HepG2 (cell line): ENCODE data around the gene MIF. TPM values are rescaled to one million over a fixed set of nuclear protein-coding genes. Genes with fewer than 3 reads are reported as not detected.
A peak's percentile ranks its signal among the peaks of the same experiment; 100 is the strongest.

Source experiments
- FOXA1 ChIP-seq, 2 experiments: fragments of 450-650 bp in 1 of 2; sonication (generic) in 1 of 2; formaldehyde crosslinking in 1 of 2; IDR thresholded peaks; 2 replicates each; pipeline versions ENCODE4 v1.4.0 to v1.6.1; 2016 to 2020; ENCODE audit warnings: missing genetic modification reagents in 1 of 2
- KDM3A ChIP-seq: IDR thresholded peaks from 2 replicates; pipeline ENCODE4 v1.6.1; 2018; ENCODE audit warnings: low read depth, missing compliant biosample characterization
- KLF13 ChIP-seq: sonication (generic); formaldehyde crosslinking; IDR thresholded peaks from 2 replicates; pipeline ENCODE4 v1.4.0; 2020; ENCODE audit warnings: mild to moderate bottlenecking, missing genetic modification reagents
- NAIF1 ChIP-seq: sonication (generic); formaldehyde crosslinking; IDR thresholded peaks from 2 replicates; pipeline ENCODE4 v1.5.0; 2020; ENCODE audit warnings: mild to moderate bottlenecking, missing genetic modification reagents, borderline replicate concordance
- POLR2G ChIP-seq: fragments of 200-400 bp; formaldehyde crosslinking; IDR thresholded peaks from 2 replicates; pipeline ENCODE4 v1.6.1; 2018; ENCODE audit warnings: mild to moderate bottlenecking, low read depth, low read length, moderate library complexity
- RCOR2 ChIP-seq: IDR thresholded peaks from 2 replicates; pipeline ENCODE4 v1.6.1; 2016; ENCODE audit warnings: missing biosample characterization, missing genetic modification reagents
- RXRB ChIP-seq: IDR thresholded peaks from 2 replicates; pipeline ENCODE4 v1.6.1; 2016; ENCODE audit warnings: borderline replicate concordance, missing genetic modification reagents, missing compliant biosample characterization
- TBP ChIP-seq: sonication (generic); formaldehyde crosslinking; IDR thresholded peaks from 2 replicates; pipeline ENCODE4 v1.5.0; 2020; ENCODE audit warnings: missing genetic modification reagents
- ZNF329 ChIP-seq: sonication (generic); formaldehyde crosslinking; IDR thresholded peaks from 2 replicates; pipeline ENCODE4 v1.9.0; 2021; ENCODE audit warnings: low read depth, mild to moderate bottlenecking, missing genetic modification reagents
- ZNF660 ChIP-seq: sonication (generic); formaldehyde crosslinking; IDR thresholded peaks from 2 replicates; pipeline ENCODE4 v1.5.1; 2020; ENCODE audit warnings: mild to moderate bottlenecking, low read depth, missing genetic modification reagents, borderline replicate concordance
- ZNF674 ChIP-seq: sonication (generic); formaldehyde crosslinking; IDR thresholded peaks from 2 replicates; pipeline ENCODE4 v1.5.0; 2020; ENCODE audit warnings: low read depth, mild to moderate bottlenecking, missing genetic modification reagents
- ZNF709 ChIP-seq: sonication (generic); formaldehyde crosslinking; IDR thresholded peaks from 2 replicates; pipeline ENCODE4 v1.5.0; 2020; ENCODE audit warnings: mild to moderate bottlenecking, missing genetic modification reagents
- ZNF773 ChIP-seq: sonication (generic); formaldehyde crosslinking; IDR thresholded peaks from 2 replicates; pipeline ENCODE4 v1.4.0; 2020; ENCODE audit warnings: missing genetic modification reagents, borderline replicate concordance
- ZNF841 ChIP-seq: sonication (generic); formaldehyde crosslinking; IDR thresholded peaks from 2 replicates; pipeline ENCODE4 v1.8.1; 2023; ENCODE audit warnings: missing genetic modification reagents, borderline replicate concordance
- polyA plus RNA-seq, 8 experiments: library from polyadenylated mRNA; depleted of rRNA in 3 of 8; stranded (reverse) in 7 of 8; unstranded in 1 of 8; fragments of >200 nt; fragmentation: Illumina TruSeq in 4 of 8; extraction: Trizol in 4 of 8; gene quantifications; 2 replicates each; pipeline versions ENCODE4 v1.2.1 to v1.2.3, GENCODE V29; 2011 to 2016; ENCODE audit warnings: low read depth in 4 of 8, missing spikeins in 1 of 8, mixed read lengths in 1 of 8; ENCODE audit not compliant: insufficient read depth in 1 of 8
- total RNA-seq, 5 experiments: library from RNA; depleted of rRNA; stranded (reverse); fragments of >200 nt; fragmentation: Illumina TruSeq; extraction: Trizol; gene quantifications; 2 replicates each; pipeline ENCODE4 v1.2.3, GENCODE V29; 2016; ENCODE audit warnings: low read depth in 1 of 5
- TF ChIP-seq, protein P1 (sequence below): sonication (generic); formaldehyde crosslinking; IDR thresholded peaks from 2 replicates; pipeline ENCODE4 v1.4.0; 2020; ENCODE audit warnings: mild to moderate bottlenecking, missing genetic modification reagents
- TF ChIP-seq, protein P2 (sequence below): sonication (generic); formaldehyde crosslinking; conservative IDR thresholded peaks from 2 replicates; pipeline ENCODE4 v1.4.0; 2020; ENCODE audit warnings: missing genetic modification reagents
- TF ChIP-seq, protein P3 (sequence below): sonication (generic); formaldehyde crosslinking; IDR thresholded peaks from 2 replicates; pipeline ENCODE4 v1.4.0; 2020; ENCODE audit warnings: missing genetic modification reagents
- TF ChIP-seq, protein P4 (sequence below): sonication (generic); formaldehyde crosslinking; IDR thresholded peaks from 2 replicates; pipeline ENCODE4 v1.5.1; 2020; ENCODE audit warnings: missing genetic modification reagents, mild to moderate bottlenecking, borderline replicate concordance

The MIF gene
- total and polyA plus RNA-seq, 2 of the 13 experiments (the other 11 are each of a cell fraction or from before 2014, with no cell fraction given), result 634 to 675 TPM

DNA sequence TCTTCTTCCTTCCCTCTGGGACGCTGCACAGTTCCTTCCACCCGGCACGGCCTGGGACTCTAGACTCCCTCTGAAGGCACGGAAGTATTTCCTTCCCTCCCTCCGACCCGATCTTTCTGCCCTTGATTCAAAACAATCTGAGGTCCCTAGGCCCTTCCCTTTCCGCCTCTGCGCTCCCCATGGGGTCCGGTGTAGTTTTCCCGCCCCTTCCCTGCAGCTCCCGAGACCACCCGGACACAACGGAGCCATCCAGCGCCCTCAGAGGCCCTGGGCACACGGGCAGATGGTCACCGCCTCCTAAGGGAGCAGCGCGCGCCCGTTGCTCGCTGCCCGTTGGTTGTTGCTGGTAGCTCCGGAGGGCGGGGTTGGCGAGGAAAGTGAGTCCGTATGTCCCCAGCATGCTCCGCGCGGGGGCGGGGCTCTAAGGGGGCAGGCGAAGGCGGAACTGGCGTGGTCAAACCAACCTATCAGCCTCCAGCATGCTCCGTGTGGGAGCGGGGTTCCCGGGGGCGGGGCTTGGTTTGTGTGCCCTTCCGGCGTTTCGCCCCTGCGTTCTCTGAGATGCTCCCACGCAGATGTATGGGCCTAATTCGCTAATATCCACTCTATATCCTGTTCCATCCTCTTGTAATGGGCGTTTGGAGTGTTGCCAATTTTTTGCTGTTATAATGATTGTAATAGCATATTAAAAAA lies 19.6 kb downstream of the MIF start (continued):
- TF ChIP-seq, protein P1, sequence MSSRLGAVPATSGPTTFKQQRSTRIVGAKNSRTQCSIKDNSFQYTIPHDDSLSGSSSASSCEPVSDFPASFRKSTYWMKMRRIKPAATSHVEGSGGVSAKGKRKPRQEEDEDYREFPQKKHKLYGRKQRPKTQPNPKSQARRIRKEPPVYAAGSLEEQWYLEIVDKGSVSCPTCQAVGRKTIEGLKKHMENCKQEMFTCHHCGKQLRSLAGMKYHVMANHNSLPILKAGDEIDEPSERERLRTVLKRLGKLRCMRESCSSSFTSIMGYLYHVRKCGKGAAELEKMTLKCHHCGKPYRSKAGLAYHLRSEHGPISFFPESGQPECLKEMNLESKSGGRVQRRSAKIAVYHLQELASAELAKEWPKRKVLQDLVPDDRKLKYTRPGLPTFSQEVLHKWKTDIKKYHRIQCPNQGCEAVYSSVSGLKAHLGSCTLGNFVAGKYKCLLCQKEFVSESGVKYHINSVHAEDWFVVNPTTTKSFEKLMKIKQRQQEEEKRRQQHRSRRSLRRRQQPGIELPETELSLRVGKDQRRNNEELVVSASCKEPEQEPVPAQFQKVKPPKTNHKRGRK (CRISPR knock-in tag), result 0 out of 2 replicates have a peak, but pooled peaks have one; percentile 62
- TF ChIP-seq FOXA1 (IDR thresholded peaks at IDR 0.05), result no peak
- TF ChIP-seq FOXA1 (CRISPR knock-in tag; IDR thresholded peaks at IDR 0.05), result peak; percentile 38; the same call in 1 of the 2 replicates
- TF ChIP-seq ZNF660 (CRISPR knock-in tag), result no peak
- TF ChIP-seq, protein P2, sequence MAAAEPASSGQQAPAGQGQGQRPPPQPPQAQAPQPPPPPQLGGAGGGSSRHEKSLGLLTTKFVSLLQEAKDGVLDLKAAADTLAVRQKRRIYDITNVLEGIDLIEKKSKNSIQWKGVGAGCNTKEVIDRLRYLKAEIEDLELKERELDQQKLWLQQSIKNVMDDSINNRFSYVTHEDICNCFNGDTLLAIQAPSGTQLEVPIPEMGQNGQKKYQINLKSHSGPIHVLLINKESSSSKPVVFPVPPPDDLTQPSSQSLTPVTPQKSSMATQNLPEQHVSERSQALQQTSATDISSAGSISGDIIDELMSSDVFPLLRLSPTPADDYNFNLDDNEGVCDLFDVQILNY, result no peak
- no peak for TF ChIP-seq RCOR2 (CRISPR knock-in tag)
- peak; percentile 77; the same call in 1 of the 2 replicates for TF ChIP-seq ZNF709
- no peak for TF ChIP-seq NAIF1 (CRISPR knock-in tag)
- TF ChIP-seq ZNF841 (CRISPR knock-in tag), result no peak; the same call in 1 of the 2 replicates
- TF ChIP-seq, protein P3, sequence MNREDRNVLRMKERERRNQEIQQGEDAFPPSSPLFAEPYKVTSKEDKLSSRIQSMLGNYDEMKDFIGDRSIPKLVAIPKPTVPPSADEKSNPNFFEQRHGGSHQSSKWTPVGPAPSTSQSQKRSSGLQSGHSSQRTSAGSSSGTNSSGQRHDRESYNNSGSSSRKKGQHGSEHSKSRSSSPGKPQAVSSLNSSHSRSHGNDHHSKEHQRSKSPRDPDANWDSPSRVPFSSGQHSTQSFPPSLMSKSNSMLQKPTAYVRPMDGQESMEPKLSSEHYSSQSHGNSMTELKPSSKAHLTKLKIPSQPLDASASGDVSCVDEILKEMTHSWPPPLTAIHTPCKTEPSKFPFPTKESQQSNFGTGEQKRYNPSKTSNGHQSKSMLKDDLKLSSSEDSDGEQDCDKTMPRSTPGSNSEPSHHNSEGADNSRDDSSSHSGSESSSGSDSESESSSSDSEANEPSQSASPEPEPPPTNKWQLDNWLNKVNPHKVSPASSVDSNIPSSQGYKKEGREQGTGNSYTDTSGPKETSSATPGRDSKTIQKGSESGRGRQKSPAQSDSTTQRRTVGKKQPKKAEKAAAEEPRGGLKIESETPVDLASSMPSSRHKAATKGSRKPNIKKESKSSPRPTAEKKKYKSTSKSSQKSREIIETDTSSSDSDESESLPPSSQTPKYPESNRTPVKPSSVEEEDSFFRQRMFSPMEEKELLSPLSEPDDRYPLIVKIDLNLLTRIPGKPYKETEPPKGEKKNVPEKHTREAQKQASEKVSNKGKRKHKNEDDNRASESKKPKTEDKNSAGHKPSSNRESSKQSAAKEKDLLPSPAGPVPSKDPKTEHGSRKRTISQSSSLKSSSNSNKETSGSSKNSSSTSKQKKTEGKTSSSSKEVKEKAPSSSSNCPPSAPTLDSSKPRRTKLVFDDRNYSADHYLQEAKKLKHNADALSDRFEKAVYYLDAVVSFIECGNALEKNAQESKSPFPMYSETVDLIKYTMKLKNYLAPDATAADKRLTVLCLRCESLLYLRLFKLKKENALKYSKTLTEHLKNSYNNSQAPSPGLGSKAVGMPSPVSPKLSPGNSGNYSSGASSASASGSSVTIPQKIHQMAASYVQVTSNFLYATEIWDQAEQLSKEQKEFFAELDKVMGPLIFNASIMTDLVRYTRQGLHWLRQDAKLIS (CRISPR knock-in tag), result no peak
- peak; percentile 95 for TF ChIP-seq POLR2G
- TF ChIP-seq, protein P4, sequence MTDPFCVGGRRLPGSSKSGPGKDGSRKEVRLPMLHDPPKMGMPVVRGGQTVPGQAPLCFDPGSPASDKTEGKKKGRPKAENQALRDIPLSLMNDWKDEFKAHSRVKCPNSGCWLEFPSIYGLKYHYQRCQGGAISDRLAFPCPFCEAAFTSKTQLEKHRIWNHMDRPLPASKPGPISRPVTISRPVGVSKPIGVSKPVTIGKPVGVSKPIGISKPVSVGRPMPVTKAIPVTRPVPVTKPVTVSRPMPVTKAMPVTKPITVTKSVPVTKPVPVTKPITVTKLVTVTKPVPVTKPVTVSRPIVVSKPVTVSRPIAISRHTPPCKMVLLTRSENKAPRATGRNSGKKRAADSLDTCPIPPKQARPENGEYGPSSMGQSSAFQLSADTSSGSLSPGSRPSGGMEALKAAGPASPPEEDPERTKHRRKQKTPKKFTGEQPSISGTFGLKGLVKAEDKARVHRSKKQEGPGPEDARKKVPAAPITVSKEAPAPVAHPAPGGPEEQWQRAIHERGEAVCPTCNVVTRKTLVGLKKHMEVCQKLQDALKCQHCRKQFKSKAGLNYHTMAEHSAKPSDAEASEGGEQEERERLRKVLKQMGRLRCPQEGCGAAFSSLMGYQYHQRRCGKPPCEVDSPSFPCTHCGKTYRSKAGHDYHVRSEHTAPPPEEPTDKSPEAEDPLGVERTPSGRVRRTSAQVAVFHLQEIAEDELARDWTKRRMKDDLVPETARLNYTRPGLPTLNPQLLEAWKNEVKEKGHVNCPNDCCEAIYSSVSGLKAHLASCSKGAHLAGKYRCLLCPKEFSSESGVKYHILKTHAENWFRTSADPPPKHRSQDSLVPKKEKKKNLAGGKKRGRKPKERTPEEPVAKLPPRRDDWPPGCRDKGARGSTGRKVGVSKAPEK (CRISPR knock-in tag), result no peak
- peak; percentile 73 for TF ChIP-seq RXRB (CRISPR knock-in tag)
- TF ChIP-seq ZNF773 (CRISPR knock-in tag), result no peak
- TF ChIP-seq ZNF329 (CRISPR knock-in tag), result no peak
- TF ChIP-seq KLF13 (CRISPR knock-in tag), result no peak
- TF ChIP-seq TBP (CRISPR knock-in tag), result no peak
- TF ChIP-seq KDM3A (CRISPR knock-in tag), result peak; percentile 71; the same call in 1 of the 2 replicates
- TF ChIP-seq ZNF674 (CRISPR knock-in tag), result 0 out of 2 replicates have a peak, but pooled peaks have one; percentile 38
